WTC11 (cell line): ENCODE measurements around the gene RPS5.

ENCODE experiments used
- FOXK1 ChIP-seq: sonication (generic); formaldehyde crosslinking; IDR thresholded peaks from 2 replicates; pipeline ENCODE4 v1.8.0; 2022; ENCODE audit warnings: mild to moderate bottlenecking, moderate library complexity, missing genetic modification reagents
- GRHL2 ChIP-seq: fragments of 250-450 bp; sonication (Bioruptor Pico); IDR thresholded peaks from 2 replicates; pipeline ENCODE4 v1.8.0; 2022; ENCODE audit warnings: mild to moderate bottlenecking, moderate library complexity; ENCODE audit not compliant: insufficient replicate concordance, severe bottlenecking
- HMGA2 ChIP-seq: fragments of 250-450 bp; sonication (Bioruptor Pico); IDR thresholded peaks from 2 replicates; pipeline ENCODE4 v1.4.0; 2021; ENCODE audit warnings: mild to moderate bottlenecking, moderate library complexity
- HMGXB4 ChIP-seq: sonication (generic); formaldehyde crosslinking; IDR thresholded peaks from 2 replicates; pipeline ENCODE4 v1.8.1; 2023; ENCODE audit warnings: mild to moderate bottlenecking, moderate library complexity, missing genetic modification reagents
- MAX ChIP-seq: sonication (generic); formaldehyde crosslinking; IDR thresholded peaks from 2 replicates; pipeline ENCODE4 v1.8.0; 2022; ENCODE audit warnings: mild to moderate bottlenecking, missing genetic modification reagents
- PRRX2 ChIP-seq: fragments of 250-450 bp; sonication (Bioruptor Pico); IDR thresholded peaks from 2 replicates; pipeline ENCODE4 v1.8.0; 2021; ENCODE audit warnings: mild to moderate bottlenecking
- TF ChIP-seq, protein P1 (sequence below): fragments of 200-600 bp; IDR thresholded peaks from 2 replicates; pipeline ENCODE4 v1.8.0; 2022; ENCODE audit warnings: antibody characterized with exemption
- TF ChIP-seq, protein P2 (sequence below): sonication (generic); formaldehyde crosslinking; IDR thresholded peaks from 2 replicates; pipeline ENCODE4 v1.8.1; 2023; ENCODE audit warnings: mild to moderate bottlenecking, missing genetic modification reagents, moderate library complexity
- TF ChIP-seq, protein P3 (sequence below): sonication (generic); formaldehyde crosslinking; IDR thresholded peaks from 2 replicates; pipeline ENCODE4 v1.8.0; 2022; ENCODE audit warnings: mild to moderate bottlenecking, missing genetic modification reagents

DNA sequence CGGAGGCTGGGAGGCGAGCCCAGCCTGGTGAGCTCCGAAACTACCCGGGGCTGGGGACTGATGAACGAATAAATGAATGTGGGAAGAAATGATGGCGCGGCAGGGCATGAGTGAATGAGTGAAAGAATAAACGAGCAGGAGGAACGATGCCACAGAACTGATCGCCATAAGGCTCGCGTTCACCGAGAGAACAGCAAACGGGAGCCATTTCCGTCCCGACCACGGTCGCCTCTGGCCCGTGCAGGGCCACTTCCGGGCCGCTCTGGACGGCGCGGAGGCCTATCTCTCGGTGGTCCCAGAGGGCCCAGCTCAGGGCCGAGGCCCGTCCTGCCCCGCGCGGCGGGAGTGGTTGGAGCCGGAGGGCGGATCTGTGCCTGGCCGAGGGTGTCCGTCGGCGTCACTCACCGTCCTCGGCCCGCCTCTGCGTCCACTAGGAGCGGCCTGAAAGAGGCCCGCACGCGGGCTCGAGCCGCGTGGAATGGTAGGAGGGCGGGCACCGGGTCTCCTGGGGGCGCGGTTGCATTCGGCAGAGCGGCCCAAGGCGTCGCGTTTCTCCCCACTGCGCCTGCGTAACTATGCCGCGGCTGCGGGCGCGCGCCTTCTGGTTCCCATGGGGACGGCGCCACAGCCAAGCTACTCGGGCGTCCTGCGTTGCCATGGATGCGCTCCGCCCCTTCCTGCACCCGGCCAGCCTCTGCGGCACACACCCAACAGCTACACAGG lies 24.6 kb upstream of the RPS5 start, which contains the start of gene ZNF497:
- TF ChIP-seq, protein P1, sequence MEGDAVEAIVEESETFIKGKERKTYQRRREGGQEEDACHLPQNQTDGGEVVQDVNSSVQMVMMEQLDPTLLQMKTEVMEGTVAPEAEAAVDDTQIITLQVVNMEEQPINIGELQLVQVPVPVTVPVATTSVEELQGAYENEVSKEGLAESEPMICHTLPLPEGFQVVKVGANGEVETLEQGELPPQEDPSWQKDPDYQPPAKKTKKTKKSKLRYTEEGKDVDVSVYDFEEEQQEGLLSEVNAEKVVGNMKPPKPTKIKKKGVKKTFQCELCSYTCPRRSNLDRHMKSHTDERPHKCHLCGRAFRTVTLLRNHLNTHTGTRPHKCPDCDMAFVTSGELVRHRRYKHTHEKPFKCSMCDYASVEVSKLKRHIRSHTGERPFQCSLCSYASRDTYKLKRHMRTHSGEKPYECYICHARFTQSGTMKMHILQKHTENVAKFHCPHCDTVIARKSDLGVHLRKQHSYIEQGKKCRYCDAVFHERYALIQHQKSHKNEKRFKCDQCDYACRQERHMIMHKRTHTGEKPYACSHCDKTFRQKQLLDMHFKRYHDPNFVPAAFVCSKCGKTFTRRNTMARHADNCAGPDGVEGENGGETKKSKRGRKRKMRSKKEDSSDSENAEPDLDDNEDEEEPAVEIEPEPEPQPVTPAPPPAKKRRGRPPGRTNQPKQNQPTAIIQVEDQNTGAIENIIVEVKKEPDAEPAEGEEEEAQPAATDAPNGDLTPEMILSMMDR = no peak
- TF ChIP-seq HMGXB4 (CRISPR knock-in tag) (peak; percentile 22; the same call in 1 of the 2 replicates), PRRX2 (CRISPR knock-in tag) (no peak), GRHL2 (CRISPR knock-in tag) (no peak), FOXK1 (CRISPR knock-in tag) (peak; percentile 16), MAX (CRISPR knock-in tag) (no peak), HMGA2 (no peak)
- TF ChIP-seq, protein P2, sequence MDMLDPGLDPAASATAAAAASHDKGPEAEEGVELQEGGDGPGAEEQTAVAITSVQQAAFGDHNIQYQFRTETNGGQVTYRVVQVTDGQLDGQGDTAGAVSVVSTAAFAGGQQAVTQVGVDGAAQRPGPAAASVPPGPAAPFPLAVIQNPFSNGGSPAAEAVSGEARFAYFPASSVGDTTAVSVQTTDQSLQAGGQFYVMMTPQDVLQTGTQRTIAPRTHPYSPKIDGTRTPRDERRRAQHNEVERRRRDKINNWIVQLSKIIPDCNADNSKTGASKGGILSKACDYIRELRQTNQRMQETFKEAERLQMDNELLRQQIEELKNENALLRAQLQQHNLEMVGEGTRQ = no peak
- TF ChIP-seq, protein P3, sequence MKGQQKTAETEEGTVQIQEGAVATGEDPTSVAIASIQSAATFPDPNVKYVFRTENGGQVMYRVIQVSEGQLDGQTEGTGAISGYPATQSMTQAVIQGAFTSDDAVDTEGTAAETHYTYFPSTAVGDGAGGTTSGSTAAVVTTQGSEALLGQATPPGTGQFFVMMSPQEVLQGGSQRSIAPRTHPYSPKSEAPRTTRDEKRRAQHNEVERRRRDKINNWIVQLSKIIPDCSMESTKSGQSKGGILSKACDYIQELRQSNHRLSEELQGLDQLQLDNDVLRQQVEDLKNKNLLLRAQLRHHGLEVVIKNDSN (CRISPR knock-in tag) = no peak
